Psoas muscle (tissue), 8 donors: ENCODE results near the gene PIK3R2. TPM values are rescaled to one million over a fixed set of nuclear protein-coding genes. Genes with fewer than 3 reads are reported as not detected.

Experiments
- ATAC-seq, 4 donors: fragments of 200-7000 bp; cut with Tn5 transposase; one replicate each; pipeline ENCODE4 v1.9.1; 2020; ENCODE audit warnings: moderate library complexity in 3 of 4, mild to moderate bottlenecking in 2 of 4
- DNase-seq, 2 donors: peaks; one replicate each; pipeline ENCODE4 v3.0.0-alpha.2; 2020
- H3K27ac ChIP-seq: fragments of 200-600 bp; one replicate; pipeline ENCODE4 v1.8.0; 2022
- H3K27me3 ChIP-seq, 3 donors: fragments of 200-600 bp in 1 of 3; one replicate each; pipeline versions ENCODE4 v1.6.1 to v1.8.0; 2013 to 2022; ENCODE audit warnings: low read length in 2 of 3, mild to moderate bottlenecking in 2 of 3, moderate library complexity in 1 of 3; ENCODE audit not compliant: insufficient read depth in 3 of 3
- H3K36me3 ChIP-seq, 2 donors: fragments of 200-600 bp in 1 of 2; one replicate each; pipeline versions ENCODE4 v1.6.1 to v1.8.0; 2013 to 2022; ENCODE audit warnings: low read depth in 1 of 2, mild to moderate bottlenecking in 1 of 2, moderate library complexity in 1 of 2; ENCODE audit not compliant: insufficient read depth in 1 of 2
- H3K4me1 ChIP-seq: fragments of 200-600 bp; one replicate; pipeline ENCODE4 v1.8.0; 2022
- H3K4me3 ChIP-seq: fragments of 200-600 bp; one replicate; pipeline ENCODE4 v1.8.0; 2022; ENCODE audit warnings: mild to moderate bottlenecking
- H3K9me3 ChIP-seq: fragments of 200-600 bp; one replicate; pipeline ENCODE4 v1.8.0; 2022
- WGBS, 3 donors: extraction: QIAGEN DNeasy Blood & Tissue Kit; methylation state at CpG; one replicate each; pipeline versions ENCODE4 v1.1.6 to v1.1.7; 2013; 5-methylcytosine and 5-hydroxymethylcytosine counted together
- intact Hi-C, 2 donors: fragments of 100-400 bp; cut with DNase I; formaldehyde crosslinking; loops; one replicate each; pipeline versions ENCODE4 v1.11.0 to v1.14.2; 2022
- polyA plus RNA-seq, 3 donors: library from polyadenylated mRNA; stranded (reverse); fragments of 200-250 nt; gene quantifications; one replicate each; pipeline ENCODE4 v1.2.3, GENCODE V29; 2013
- total RNA-seq, 4 donors: library from RNA; stranded (reverse); fragmentation: NEBNext Ultra II Directional in 2 of 4; extraction: Animal tissue kit (Norgen Biotek cat#: 25700) in 2 of 4; gene quantifications; one replicate each; pipeline versions ENCODE4 v1.2.1 to v1.2.4, GENCODE V29; 2021 to 2023
- TF ChIP-seq, protein P1 (sequence below): fragments of 200-600 bp; IDR thresholded peaks from one replicate; pipeline ENCODE4 v1.8.0; 2022; ENCODE audit warnings: antibody characterized with exemption
- donor health status: healthy with polysubstance abuse.
- donor health status: DM: no; HTN: no; CAD: no; lungs with moderate emphysema.
- donor health status: Bipolar disorder and iron deficiency.
- donor health status: healthy.
- donor health status: DM: yes; HTN: yes; CAD: no.
- donor health status: DM: no; HTN: no; CAD: no.
- donor health status: DM: no; HTN: no; CAD: no.
- donor health status: DM: yes; HTN: yes; CAD: no.

Gene PIK3R2
- total and polyA plus RNA-seq, 7 donors: 4.6 to 20.8 (median 8.6) TPM

GRCh38 chr19:18131841-18132596 is 20.9 kb upstream of the PIK3R2 start:
- WGBS, 3 donors: 79 to 85% (median 81%) methylated on average over 29 to 31 of the region's 31 CpGs
- Histone ChIP-seq H3K4me3 (no peak overlapping the region), H3K27ac (no peak overlapping the region), H3K27me3 (no peaks in the 10 kb centered on the region), H3K36me3 (peaks cover 0 to 13% of the 10 kb centered on the region in 2 donors), H3K9me3 (no peaks in the 10 kb centered on the region), H3K4me1 (no peaks in the 10 kb centered on the region)
- no peak for DNase-seq
- intact Hi-C loops: no loop called here
- TF ChIP-seq, protein P1, sequence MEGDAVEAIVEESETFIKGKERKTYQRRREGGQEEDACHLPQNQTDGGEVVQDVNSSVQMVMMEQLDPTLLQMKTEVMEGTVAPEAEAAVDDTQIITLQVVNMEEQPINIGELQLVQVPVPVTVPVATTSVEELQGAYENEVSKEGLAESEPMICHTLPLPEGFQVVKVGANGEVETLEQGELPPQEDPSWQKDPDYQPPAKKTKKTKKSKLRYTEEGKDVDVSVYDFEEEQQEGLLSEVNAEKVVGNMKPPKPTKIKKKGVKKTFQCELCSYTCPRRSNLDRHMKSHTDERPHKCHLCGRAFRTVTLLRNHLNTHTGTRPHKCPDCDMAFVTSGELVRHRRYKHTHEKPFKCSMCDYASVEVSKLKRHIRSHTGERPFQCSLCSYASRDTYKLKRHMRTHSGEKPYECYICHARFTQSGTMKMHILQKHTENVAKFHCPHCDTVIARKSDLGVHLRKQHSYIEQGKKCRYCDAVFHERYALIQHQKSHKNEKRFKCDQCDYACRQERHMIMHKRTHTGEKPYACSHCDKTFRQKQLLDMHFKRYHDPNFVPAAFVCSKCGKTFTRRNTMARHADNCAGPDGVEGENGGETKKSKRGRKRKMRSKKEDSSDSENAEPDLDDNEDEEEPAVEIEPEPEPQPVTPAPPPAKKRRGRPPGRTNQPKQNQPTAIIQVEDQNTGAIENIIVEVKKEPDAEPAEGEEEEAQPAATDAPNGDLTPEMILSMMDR: no peak
- no peak for ATAC-seq

- Histone ChIP-seq H3K4me3 (no peak overlapping the region), H3K36me3 (peaks cover 0 to 20% of the 10 kb centered on the region in 2 donors), H3K27ac (no peak overlapping the region), H3K9me3 (no peaks in the 10 kb centered on the region), H3K27me3 (no peaks in the 10 kb centered on the region), H3K4me1 (no peaks in the 10 kb centered on the region)
- TF ChIP-seq, protein P1: no peak
- ATAC-seq: no peak
- no peak for DNase-seq
- intact Hi-C loops: no loop called here
- WGBS, 3 donors: 93 to 96% (median 93%) methylated on average over 18 of the region's 18 CpGs
These were observed 17.0 kb upstream of the PIK3R2 start for GRCh38 chr19:18135712-18136584.

DNA sequence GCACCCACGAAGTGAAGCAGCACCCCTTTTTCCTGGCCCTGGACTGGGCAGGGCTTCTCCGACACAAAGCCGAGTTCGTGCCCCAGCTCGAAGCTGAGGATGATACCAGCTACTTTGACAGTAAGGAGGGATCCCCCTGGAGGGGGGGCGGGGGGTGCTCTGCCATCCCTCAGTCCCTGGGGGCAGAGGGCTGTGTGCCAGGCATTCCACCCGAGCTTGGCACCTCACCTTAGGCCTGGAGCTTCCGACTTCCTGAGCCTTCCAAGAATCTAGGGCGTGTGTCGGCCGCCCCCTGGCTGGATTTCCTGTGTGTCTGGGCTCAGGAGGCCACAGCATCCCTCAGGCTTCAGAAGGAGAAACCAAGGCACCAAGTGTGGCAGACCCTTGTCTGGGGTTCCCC is 15.7 kb upstream of the PIK3R2 start:
- no peaks in the 10 kb centered on the region for H3K9me3 ChIP-seq
- DNase-seq (no peak), ATAC-seq (no peak)
- no peaks in the 10 kb centered on the region for H3K27me3 ChIP-seq
- no peak overlapping the region for H3K4me3 ChIP-seq
- TF ChIP-seq, protein P1: no peak
- H3K36me3 ChIP-seq: peaks cover 0 to 26% of the 10 kb centered on the region in 2 donors
- intact Hi-C loops: no loop called here
- H3K27ac ChIP-seq: no peak overlapping the region
- H3K4me1 ChIP-seq: no peaks in the 10 kb centered on the region
- WGBS, 3 donors: 69 to 83% (median 74%) methylated on average over 11 of the region's 11 CpGs

DNA sequence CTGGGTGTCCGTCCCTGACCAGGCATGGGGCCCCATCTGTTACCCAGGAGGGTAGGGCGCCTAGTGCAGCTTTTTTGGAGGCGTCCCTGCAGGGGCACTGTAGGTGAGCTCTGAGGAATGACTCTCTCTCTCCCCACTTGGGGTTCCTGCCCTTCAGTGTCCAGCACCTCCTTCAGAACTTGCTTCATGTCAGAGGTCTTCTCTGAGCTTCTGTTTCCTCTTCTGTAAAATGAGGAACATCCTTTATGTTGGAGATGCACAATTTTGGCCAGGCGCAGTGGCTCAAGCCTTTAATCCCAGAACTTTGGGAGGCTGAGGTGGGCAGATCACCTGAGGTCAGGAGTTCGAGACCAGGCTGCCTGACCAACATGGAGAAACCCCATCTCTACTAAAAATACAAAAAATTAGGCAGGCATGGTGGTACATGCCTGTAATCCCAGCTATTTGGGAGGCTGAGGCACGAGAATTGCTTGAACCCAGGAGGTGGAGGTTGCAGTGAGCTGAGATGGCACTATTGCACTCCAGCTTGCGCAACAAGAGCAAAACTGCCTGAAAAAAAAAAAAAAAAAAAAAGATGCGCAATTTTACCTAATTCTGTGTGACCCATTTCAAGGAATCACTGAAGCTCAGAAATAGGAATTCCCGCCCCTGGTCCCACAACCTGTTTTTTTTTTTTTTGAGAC is 15.2 kb upstream of the PIK3R2 start:
- no peaks in the 10 kb centered on the region for H3K9me3 ChIP-seq
- intact Hi-C loops: no loop called here
- H3K4me1 ChIP-seq: no peaks in the 10 kb centered on the region
- ATAC-seq (no peak), DNase-seq (no peak)
- peaks cover 0 to 22% of the 10 kb centered on the region in 2 donors for H3K36me3 ChIP-seq
- TF ChIP-seq, protein P1: no peak
- H3K4me3 ChIP-seq: no peak overlapping the region
- H3K27me3 ChIP-seq: no peaks in the 10 kb centered on the region
- no peak overlapping the region for H3K27ac ChIP-seq
- WGBS, 3 donors: 94 to 99% (median 95%) methylated on average over 9 of the region's 9 CpGs
